Measurements from ENCODE around the gene PRDM16. TPM values are rescaled to one million over a fixed set of nuclear protein-coding genes. Genes with fewer than 3 reads are reported as not detected.

Gene PRDM16
- polyA plus RNA-seq, 1 of the 3 experiments (the other 2 are of a cell fraction): not detected

- TF ChIP-seq IRF3 (IDR thresholded peaks at IDR 0.05; ENCODE audit: low read depth, low read length) (no peak), CHD2 (IDR thresholded peaks at IDR 0.05; ENCODE audit: low read length, partially characterized antibody) (no peak)
- Histone ChIP-seq H3K36me3 (replicated peaks in 1 of 2; ENCODE audit: control insufficient read depth in 1 of 2, insufficient read depth in 2 of 2, low read length in 1 of 2) (no peaks in the 10 kb centered on the region), H3K9me3 (no peaks in the 10 kb centered on the region), H3F3A (replicated peaks; ENCODE audit: insufficient read depth) (no peaks in the 10 kb centered on the region), H3K27ac (ENCODE audit: low read depth in 2 of 2, low read length in 1 of 2) (no peak overlapping the region), H3K4me2 (no peak overlapping the region), H3K9me2 (no peaks in the 10 kb centered on the region), H3K4me3 (ENCODE audit: low read depth in 2 of 2, low read length in 1 of 2) (no peak overlapping the region), H4K20me1 (ENCODE audit: insufficient read depth) (no peaks in the 10 kb centered on the region), H3K9ac (no peak overlapping the region), H2AFZ (ENCODE audit: low read depth) (no peak overlapping the region), H3K79me2 (ENCODE audit: insufficient read depth) (no peaks in the 10 kb centered on the region), H3K4me1 (ENCODE audit: control insufficient read depth in 1 of 2, insufficient read depth in 2 of 2, low read depth in 1 of 2, low read length in 1 of 2) (no peaks in the 10 kb centered on the region), H3K27me3 (ENCODE audit: insufficient read depth) (no peaks in the 10 kb centered on the region)
- WGBS (ENCODE audit: low lambda C conversion rate): 37% methylated on average over 9 of the region's 12 CpGs
- POLR2A ChIA-PET: no interaction called here
- CTCF ChIA-PET: no interaction called here
- DNase-seq: no peak
Measured at GRCh38 chr1:3127738-3128137, 58.7 kb downstream of the PRDM16 start.

GRCh38 chr1:3128431-3129132, 59.6 kb downstream of the PRDM16 start:
- Histone ChIP-seq H3K9me2 (no peaks in the 10 kb centered on the region), H3K27ac (ENCODE audit: low read depth in 2 of 2, low read length in 1 of 2) (no peak overlapping the region), H2AFZ (ENCODE audit: low read depth) (no peak overlapping the region), H3K4me1 (ENCODE audit: control insufficient read depth in 1 of 2, insufficient read depth in 2 of 2, low read depth in 1 of 2, low read length in 1 of 2) (no peaks in the 10 kb centered on the region), H3K4me2 (no peak overlapping the region), H3F3A (replicated peaks; ENCODE audit: insufficient read depth) (no peaks in the 10 kb centered on the region), H3K4me3 (ENCODE audit: low read depth in 2 of 2, low read length in 1 of 2) (no peak overlapping the region), H3K36me3 (replicated peaks in 1 of 2; ENCODE audit: control insufficient read depth in 1 of 2, insufficient read depth in 2 of 2, low read length in 1 of 2) (no peaks in the 10 kb centered on the region), H3K9me3 (no peaks in the 10 kb centered on the region), H3K27me3 (ENCODE audit: insufficient read depth) (no peaks in the 10 kb centered on the region), H4K20me1 (ENCODE audit: insufficient read depth) (no peaks in the 10 kb centered on the region), H3K9ac (no peak overlapping the region), H3K79me2 (ENCODE audit: insufficient read depth) (no peaks in the 10 kb centered on the region)
- ChIA-PET CTCF (no interaction called here), POLR2A (no interaction called here)
- no peak for DNase-seq
- WGBS (ENCODE audit: low lambda C conversion rate): 71% methylated on average over 14 of the region's 26 CpGs
- no peak for TF ChIP-seq CTCF (IDR thresholded peaks at IDR 0.05)
- TF ChIP-seq YY1 (IDR thresholded peaks at IDR 0.05; ENCODE audit: low read depth): no peak
- no peak for TF ChIP-seq GABPA (IDR thresholded peaks at IDR 0.05; ENCODE audit: low read depth)
- TF ChIP-seq SIN3A (IDR thresholded peaks at IDR 0.05; ENCODE audit: borderline replicate concordance, low read depth, low read length): no peak
- TF ChIP-seq GATA2 (CRISPR knock-in tag; IDR thresholded peaks at IDR 0.05): no peak
- TF ChIP-seq SMC3 (IDR thresholded peaks at IDR 0.05; ENCODE audit: low read depth, low read length): no peak
- no peak for TF ChIP-seq TAF1 (IDR thresholded peaks at IDR 0.05; ENCODE audit: borderline replicate concordance, low read depth, low read length)
- TF ChIP-seq MXI1 (IDR thresholded peaks at IDR 0.05; ENCODE audit: low read depth, low read length): no peak
- no peak for TF ChIP-seq CHD2 (IDR thresholded peaks at IDR 0.05; ENCODE audit: low read length, partially characterized antibody)
- no peak for TF ChIP-seq ZBTB33 (IDR thresholded peaks at IDR 0.05; ENCODE audit: borderline replicate concordance, low read depth)
- no peak for TF ChIP-seq REST (IDR thresholded peaks at IDR 0.05; ENCODE audit: low read depth, low read length)
- no peak for TF ChIP-seq FOXJ3 (CRISPR knock-in tag; IDR thresholded peaks at IDR 0.05)
- TF ChIP-seq EZH2phosphoT487 (IDR thresholded peaks at IDR 0.05; ENCODE audit: borderline replicate concordance, low read depth): no peak
- no peak for TF ChIP-seq USF1 (IDR thresholded peaks at IDR 0.05; ENCODE audit: borderline replicate concordance, low read depth)
- no peak for TF ChIP-seq MAX (IDR thresholded peaks at IDR 0.05; ENCODE audit: low read depth)

All from SK-N-SH (cell line).